ENCODE measurements around the gene KIAA1671. TPM values are rescaled to one million over a fixed set of nuclear protein-coding genes. Genes with fewer than 3 reads are reported as not detected.

Gene KIAA1671
- total RNA-seq, 4 donors from 2014 or later, result 7.3 to 15.1 (median 10.2) TPM

DNA sequence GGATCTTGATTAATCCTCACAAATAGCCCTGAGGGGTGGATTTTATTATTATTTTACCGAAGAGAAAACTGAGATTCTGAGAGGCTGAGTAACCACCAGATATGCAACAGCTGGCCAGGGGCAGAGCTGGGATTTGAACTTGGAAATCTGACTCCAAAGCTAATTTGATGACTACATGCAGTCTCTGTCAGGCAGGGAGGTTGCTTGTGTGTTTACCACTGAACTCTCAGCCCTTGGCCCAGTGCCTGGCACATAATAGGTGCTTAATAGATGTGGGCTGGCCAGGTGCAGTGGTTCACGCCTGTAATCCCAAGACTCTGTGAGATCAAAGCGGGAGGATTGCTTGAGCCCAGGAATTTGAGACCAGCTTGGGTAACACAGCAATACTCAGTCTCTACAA lies 125.4 kb downstream of the KIAA1671 start:
- TF ChIP-seq, protein P1, sequence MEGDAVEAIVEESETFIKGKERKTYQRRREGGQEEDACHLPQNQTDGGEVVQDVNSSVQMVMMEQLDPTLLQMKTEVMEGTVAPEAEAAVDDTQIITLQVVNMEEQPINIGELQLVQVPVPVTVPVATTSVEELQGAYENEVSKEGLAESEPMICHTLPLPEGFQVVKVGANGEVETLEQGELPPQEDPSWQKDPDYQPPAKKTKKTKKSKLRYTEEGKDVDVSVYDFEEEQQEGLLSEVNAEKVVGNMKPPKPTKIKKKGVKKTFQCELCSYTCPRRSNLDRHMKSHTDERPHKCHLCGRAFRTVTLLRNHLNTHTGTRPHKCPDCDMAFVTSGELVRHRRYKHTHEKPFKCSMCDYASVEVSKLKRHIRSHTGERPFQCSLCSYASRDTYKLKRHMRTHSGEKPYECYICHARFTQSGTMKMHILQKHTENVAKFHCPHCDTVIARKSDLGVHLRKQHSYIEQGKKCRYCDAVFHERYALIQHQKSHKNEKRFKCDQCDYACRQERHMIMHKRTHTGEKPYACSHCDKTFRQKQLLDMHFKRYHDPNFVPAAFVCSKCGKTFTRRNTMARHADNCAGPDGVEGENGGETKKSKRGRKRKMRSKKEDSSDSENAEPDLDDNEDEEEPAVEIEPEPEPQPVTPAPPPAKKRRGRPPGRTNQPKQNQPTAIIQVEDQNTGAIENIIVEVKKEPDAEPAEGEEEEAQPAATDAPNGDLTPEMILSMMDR (IDR thresholded peaks at IDR 0.05; ENCODE audit: low read depth), result no peak

DNA sequence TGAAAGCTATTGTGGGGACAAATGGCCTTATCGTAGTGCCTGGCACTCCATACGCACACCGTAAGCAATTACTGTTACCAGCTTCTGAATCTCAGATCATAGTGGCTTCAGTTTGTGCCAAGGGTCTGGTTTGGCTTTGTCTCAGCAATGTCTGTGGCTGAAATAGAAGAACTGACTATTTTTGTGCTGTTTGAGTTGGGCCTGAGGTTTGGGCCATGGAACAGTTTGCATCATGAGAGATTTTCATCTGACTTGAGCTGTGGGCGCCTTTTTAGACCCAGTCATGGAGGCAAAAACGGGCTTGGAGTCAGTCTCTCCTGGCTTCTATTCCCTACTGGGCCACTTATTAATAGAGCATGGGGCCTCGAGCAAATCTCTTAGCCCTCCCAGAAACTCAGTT lies 126.1 kb downstream of the KIAA1671 start:
- TF ChIP-seq, protein P1 (IDR thresholded peaks at IDR 0.05; ENCODE audit: low read depth), result no peak

DNA sequence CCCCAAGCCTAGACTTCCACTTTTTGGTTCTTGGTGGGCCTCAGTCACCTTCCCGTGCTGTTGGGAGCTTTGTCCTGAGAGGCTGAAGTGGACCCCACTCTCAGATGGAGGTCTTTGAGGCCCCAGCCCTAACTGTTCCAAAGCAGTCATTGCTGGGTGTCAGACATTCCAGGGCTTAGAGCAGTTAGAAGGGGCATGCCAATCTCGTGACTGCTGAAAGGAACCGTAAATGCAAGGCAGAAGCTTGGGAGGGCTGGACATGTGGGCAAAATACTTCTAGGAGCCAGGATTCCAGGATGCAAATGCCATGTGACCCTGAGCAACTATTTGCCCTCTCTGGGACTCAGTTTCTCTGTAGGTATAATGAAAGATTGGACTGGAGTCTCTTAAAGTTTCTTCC lies 128.3 kb downstream of the KIAA1671 start:
- TF ChIP-seq, protein P1 (IDR thresholded peaks at IDR 0.05; ENCODE audit: low read depth), result no peak

- TF ChIP-seq, protein P1 (IDR thresholded peaks at IDR 0.05; ENCODE audit: low read depth), result no peak
Observed at GRCh38 chr22:25081409-25081824, 128.9 kb downstream of the KIAA1671 start.

DNA sequence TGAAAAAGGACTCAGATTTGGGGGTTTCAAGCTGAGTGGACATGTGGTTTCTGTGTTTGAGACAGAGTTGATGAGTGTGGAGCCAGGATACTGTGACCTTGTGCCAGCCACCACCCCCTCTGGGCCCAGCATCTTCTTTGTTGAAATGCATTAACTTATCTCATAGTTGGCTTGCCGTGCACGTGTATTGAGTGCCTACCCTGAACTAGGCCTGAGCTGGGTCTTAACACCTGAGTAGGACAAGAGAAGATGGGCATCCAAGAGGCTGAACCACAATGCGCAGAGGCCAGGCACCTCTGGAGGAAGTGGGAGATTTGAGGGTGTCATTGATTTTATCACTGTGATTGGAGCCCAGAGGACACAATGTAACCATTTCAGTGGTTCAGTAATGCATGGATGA lies 129.6 kb downstream of the KIAA1671 start:
- TF ChIP-seq, protein P1 (IDR thresholded peaks at IDR 0.05; ENCODE audit: low read depth), result no peak

GRCh38 chr22:25083056-25083806 lies 130.7 kb downstream of the KIAA1671 start:
- TF ChIP-seq, protein P1 (IDR thresholded peaks at IDR 0.05; ENCODE audit: low read depth), result no peak

- TF ChIP-seq, protein P1 (IDR thresholded peaks at IDR 0.05; ENCODE audit: low read depth), result no peak
Observed at GRCh38 chr22:25083807-25084200, 131.3 kb downstream of the KIAA1671 start.

Data from subcutaneous adipose tissue (tissue), 4 donors.